ENCODE data around the gene TRIM45. TPM values are rescaled to one million over a fixed set of nuclear protein-coding genes. Genes with fewer than 3 reads are reported as not detected.

TRIM45 gene
- total RNA-seq, 1 experiment from 2014 or later: 11.7 TPM

GRCh38 chr1:117114877-117115276 lies 6.7 kb downstream of the TRIM45 start:
- Mint-ChIP-seq H3K27ac (no peak overlapping the region), H3K4me3 (no peak overlapping the region), H3K4me1 (peaks cover 12 to 13% of the 10 kb centered on the region in 2 experiments), H3K36me3 (ENCODE audit: insufficient read depth in 1 of 3, low read depth in 3 of 3) (peaks cover 20 to 62% (median 53%) of the 10 kb centered on the region in 3 experiments; a peak in 6 of 7 replicates), H3K27me3 (ENCODE audit: low read depth) (no peaks in the 10 kb centered on the region), H3K9me3 (no peaks in the 10 kb centered on the region)
- peaks cover 4% of the 10 kb centered on the region; the same call in 1 of the 2 replicates for H3K4me1 ChIP-seq (ENCODE audit: insufficient read depth, low read length)
- no peak overlapping the region for H3K27ac ChIP-seq (ENCODE audit: insufficient read length, low read depth, low read length)
- H3K79me2 ChIP-seq (ENCODE audit: insufficient read depth, low read length): no peaks in the 10 kb centered on the region
- H2AFZ ChIP-seq (ENCODE audit: low read length): no peak overlapping the region
- no peaks in the 10 kb centered on the region for H4K20me1 ChIP-seq (ENCODE audit: control insufficient read depth, insufficient read depth, insufficient read length)
- H3T11ph ChIP-seq (ENCODE audit: low read length): no peak overlapping the region
- no peak overlapping the region for H3K4me2 ChIP-seq (ENCODE audit: insufficient read depth, insufficient read length, low read length)
- DNase-seq: no peak
- no peaks in the 10 kb centered on the region for H3K27me3 ChIP-seq (ENCODE audit: insufficient read depth, low read length)
- H3K9me3 ChIP-seq (ENCODE audit: control insufficient read depth, low read depth, low read length): no peaks in the 10 kb centered on the region
- H2BK120ac ChIP-seq (ENCODE audit: low read depth, low read length, poor library complexity, severe bottlenecking): no peak overlapping the region
- no peak for TF ChIP-seq CTCF (conservative IDR thresholded peaks at IDR 0.05)
- no peak overlapping the region for H2BK5ac ChIP-seq (ENCODE audit: insufficient read length, low read length)
- no CpG with 5 or more reads among the region's 2 CpGs for WGBS (ENCODE audit: extremely low coverage, insufficient read length, low lambda C conversion rate)
- H3K4ac ChIP-seq (ENCODE audit: low read depth, low read length): no peak overlapping the region
- no peak overlapping the region for H2BK12ac ChIP-seq (ENCODE audit: insufficient read length, low read depth, low read length)
- H3K23ac ChIP-seq (ENCODE audit: insufficient read length, low read depth, low read length): no peak overlapping the region
- H2BK15ac ChIP-seq (ENCODE audit: low read depth, low read length): no peak overlapping the region
- no peak overlapping the region for H4K91ac ChIP-seq (ENCODE audit: insufficient read length, low read depth, low read length)
- no peak overlapping the region for H3K18ac ChIP-seq (ENCODE audit: insufficient read length, low read depth, low read length)
- no peaks in the 10 kb centered on the region for H3K23me2 ChIP-seq (ENCODE audit: insufficient read length, low read depth, low read length, poor library complexity, severe bottlenecking)
- H3K14ac ChIP-seq (ENCODE audit: insufficient read depth, low read length): no peak overlapping the region
- H2AK5ac ChIP-seq (ENCODE audit: insufficient read length, low read length): no peak overlapping the region
- no peak overlapping the region for H3K9ac ChIP-seq (ENCODE audit: extremely low read depth, insufficient read length, low read length)
- no peak overlapping the region for H2BK20ac ChIP-seq (ENCODE audit: low read depth, low read length, poor library complexity, severe bottlenecking)
- H3K79me1 ChIP-seq (ENCODE audit: insufficient read depth, low read depth, low read length, poor library complexity, severe bottlenecking): no peaks in the 10 kb centered on the region
- H4K8ac ChIP-seq (replicated peaks; ENCODE audit: insufficient read length, low read depth, low read length): no peak overlapping the region
- H4K5ac ChIP-seq (ENCODE audit: insufficient read length, low read depth, low read length): no peak overlapping the region
- H3K56ac ChIP-seq (ENCODE audit: insufficient read length, low read depth, low read length): no peak overlapping the region

Data from H9 (cell line).